Stimulated activated CD4-positive, alpha-beta T cell treated with anti-CD3 and anti-CD28 coated beads, Interleukin-12 subunit alpha, Interleukin-12 subunit beta, amount 100 ng/mL, for 24 hours (primary cell): ENCODE results near the gene C1orf232.

ENCODE experiments used
- DNase-seq, 2 experiments: peaks; one replicate each; pipeline ENCODE4 v3.0.0-alpha.2; 2020; ENCODE audit warnings: low read depth in 2 of 2

C1orf232 gene

DNA sequence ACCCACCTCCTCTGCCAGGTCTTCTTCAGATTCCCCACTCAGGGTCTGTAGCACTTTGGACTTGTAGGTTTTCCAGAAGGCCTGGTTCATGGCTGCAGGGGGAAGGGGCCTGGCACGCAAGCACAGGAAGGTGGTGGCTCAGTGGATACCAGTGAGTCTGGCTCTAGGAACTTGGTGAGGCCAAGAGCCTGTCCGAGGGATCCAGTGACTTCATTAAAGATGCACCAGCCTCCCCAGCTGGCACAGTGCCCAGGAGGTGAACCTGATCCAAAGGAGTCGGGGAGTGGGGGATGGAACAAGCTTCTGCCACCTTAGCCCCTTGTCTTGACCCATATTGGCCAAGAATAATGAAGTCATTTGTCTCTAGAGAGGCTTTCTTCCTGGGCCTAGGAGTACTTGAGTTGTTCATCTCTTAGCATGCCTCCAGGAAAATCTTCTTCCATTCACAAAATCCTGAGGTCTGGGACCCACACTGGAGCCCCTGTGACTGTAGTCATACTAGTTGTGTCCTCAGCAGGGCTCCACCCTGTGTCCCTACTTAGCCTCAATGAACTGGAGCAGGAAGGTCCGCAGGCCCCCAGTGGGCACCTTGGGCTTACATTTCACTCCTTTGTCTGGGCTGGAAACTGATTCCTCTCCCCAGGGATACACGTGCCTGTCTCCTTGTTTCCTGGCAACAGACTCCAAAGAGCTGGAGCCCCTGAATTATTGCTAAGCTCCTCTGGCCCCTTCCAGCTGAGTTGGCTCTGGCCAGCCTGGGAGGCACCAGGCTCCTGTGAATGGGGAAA is at the start of gene C1orf232:
TSS of gene C1orf232 (minus strand) at position 554 of the 788 bp plus-strand sequence. CDS start at position 90, 464 bp downstream.
- no peak for DNase-seq

DNA sequence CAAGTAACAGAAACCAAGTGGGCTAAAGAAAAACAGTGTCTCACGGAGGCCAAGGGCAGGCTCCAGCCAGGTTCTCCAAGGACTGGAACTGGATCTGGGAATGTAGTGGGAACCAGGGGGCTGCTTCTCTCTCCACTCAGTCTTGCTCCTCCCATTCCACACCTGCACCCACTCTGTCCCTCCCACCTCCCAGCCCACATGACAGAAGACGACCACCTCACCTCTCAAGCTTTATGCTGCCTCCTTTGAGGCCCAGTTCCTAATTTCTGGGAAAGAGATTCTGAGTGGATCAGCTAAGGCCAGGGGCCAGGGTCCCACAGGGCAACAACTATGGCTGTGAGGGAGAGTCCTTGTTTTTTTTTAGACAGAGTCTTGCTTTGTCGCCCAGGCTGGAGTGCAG is 46.5 kb upstream of the C1orf232 start:
- DNase-seq: no peak

DNA sequence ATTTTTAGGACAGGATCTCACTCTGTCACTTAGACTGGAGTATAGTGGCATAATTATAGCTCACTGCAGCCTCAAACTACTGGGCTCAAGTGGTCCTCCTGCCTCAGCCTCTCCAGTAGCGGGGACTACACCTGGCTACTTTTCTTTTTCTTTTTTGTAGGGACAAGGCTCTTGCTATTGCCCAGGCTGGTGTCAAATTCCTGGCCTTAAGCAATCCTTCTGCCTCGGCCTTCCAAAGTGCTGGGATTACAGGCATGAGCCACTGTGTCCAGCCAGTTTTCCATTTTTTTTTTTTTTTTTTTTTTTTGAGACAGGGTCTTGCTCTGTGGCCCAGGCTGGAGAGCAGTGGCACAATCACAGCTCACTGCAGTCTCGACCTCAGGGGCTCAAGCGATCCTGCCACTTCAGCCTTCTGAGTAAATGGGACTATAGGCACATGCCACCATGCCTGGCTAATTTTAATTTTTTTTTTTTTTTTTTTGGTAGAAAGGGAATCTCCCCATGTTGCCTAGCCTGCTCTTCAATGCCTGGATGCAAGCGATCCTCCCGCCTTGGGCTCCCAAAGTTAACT is 44.7 kb upstream of the C1orf232 start:
- DNase-seq: no peak

DNA sequence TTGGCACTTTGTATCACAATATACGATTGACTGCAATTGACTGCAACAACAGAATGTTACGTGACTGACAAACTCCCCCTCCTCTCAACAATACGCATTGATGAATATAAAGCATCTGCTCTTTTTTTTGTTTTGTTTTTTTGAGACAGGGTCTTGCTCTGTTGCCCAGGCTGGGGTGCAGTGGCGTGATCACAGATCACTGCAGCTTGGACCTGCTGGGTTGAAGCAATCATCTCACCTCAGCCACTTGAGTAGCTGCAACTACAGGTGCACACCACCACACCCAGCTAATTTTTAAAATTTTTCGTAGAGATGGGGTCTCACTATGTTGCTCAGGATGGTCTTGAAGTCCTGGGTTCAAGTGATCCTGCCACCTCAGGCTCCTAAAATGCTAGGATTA is 44.0 kb upstream of the C1orf232 start:
- DNase-seq: no peak

DNA sequence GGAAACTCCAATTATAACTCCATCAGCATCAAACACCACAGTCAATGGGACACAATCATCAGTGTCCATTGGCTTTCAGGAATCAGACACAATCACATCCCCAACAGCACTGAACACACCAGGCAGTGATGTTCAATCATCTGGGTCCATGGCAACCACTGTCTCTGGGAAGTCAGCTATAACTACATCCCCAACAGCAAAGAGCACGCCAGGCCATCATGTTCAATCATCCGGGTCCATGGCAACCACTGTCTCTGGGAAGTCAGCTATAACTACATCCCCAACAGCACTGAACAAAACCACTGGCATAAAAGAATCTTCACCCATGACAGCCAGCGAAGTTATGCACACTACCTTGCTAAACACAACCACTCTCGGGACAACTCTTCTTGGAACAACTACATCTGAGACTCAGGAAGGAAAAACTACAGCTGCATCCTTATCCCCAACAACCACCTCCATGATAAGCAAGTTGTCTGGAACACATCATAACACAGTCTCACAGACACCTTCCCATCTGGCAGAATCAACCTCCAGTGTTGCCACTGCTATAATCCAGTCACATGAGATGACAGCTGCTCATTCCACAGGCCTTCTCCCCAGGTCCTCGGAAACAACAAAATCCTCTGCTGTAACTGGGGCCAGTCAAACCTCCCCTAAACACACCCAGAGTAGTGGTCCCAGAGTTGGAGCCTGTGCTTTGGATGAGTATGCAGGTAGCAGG is 41.5 kb upstream of the C1orf232 start:
- DNase-seq: no peak

DNA sequence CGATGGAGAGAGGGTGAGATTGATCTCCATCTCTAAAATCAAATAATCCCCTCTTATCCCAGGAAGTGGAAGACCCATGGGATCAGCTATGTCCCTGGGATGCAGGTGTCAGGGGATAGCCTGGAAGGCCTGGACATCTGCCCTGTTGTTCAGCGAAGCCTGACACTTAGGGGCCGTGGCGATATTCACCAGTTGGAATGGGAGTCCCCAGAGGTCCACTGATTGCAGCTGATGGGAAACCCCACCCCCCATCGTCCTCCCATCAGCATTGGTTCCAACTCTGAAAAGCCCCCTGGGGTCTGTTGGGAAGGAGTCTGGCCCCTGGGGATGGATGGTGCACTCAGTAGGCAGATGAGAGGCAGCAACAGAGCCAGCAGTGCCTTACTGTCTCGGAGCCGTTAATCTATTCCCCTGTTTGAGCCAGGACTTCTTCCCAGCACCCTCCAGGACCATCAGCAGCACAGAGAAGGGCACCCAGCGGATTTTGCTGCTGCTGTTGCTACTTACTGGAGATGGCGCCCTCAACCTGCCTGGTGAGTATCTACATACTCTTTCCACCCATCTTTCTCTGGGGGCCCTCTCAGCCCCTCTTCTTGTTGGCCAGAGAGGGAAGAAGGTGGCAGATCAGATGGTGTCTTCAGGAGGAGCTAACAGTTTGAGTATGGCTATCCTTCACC is 35.0 kb upstream of the C1orf232 start:
- DNase-seq: no peak

DNA sequence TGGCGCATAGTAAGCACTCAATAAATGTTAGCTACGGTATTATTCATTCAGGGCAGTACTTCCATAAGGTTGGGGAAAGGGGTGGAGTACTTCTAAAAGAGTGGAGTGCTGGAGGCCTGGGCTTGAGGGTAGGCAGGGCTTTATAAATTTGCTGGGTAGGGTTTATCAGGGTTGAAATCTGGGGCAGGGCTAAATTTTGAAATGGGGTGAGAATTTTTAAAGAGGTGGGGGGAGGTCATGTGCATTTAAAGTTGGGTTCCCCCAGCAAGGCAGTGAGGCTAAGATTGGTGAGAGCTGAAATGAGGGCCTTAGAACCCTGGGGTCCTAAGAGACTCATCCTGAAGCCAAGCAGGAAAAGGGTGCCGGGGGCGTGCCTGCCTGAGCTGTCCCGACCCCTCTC is 31.6 kb upstream of the C1orf232 start:
- DNase-seq: no peak

DNA sequence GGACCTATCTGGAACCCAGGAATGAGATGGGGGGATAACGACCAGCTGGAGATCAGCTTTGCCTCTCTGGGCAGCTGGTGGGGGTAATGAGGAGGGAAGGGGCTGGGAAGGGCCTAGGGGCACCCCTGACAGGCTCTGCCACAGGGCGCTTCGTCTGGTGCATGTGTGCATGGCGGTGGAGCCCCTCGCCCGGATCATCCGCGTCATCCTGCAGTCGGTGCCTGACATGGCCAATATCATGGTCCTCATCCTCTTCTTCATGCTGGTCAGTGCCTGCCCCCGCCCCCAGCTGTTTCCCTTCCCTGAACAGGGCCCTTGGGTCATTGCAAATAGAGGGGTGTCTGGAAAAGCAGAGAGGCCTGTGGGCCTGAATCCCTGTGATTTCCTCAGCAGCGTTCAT is 29.1 kb upstream of the C1orf232 start:
- no peak for DNase-seq

DNA sequence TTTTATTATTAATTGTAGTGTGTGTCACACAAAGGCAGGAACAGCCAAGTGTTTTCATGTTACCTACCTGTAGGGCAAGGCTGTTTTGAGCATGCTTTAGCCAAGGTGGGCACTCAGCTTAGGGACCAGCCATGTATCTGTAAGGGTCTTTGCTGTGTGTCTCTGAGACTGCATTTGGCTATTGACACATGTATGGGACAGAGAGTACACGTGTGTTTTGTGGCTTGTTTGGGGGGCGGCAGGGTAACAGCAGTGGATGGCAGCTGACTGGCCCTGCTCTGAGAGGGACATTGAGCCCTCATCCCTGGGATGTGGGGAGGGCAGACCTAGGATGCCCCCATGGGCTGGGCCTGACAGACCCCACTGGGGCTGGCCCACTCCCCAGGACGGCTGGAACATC is 28.5 kb upstream of the C1orf232 start:
- no peak for DNase-seq

DNA sequence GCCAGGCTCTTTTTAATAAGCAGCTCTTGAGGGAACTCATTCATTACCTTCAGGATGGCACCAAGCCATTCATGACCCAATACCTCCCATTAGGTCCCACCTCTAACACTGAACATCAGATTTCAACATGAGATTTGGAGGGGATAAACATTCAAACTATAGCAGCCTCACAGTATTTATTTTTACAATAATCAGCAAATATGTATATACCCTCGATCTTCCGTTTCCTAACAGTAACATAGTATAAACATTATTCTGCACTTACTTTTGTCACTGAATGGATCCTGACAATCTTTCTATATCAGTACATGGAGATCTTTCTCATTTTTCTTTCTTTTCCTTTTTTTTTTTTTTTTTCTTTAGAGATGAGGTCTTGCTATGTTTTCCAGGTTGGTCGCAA is 27.0 kb upstream of the C1orf232 start:
- DNase-seq: no peak

DNA sequence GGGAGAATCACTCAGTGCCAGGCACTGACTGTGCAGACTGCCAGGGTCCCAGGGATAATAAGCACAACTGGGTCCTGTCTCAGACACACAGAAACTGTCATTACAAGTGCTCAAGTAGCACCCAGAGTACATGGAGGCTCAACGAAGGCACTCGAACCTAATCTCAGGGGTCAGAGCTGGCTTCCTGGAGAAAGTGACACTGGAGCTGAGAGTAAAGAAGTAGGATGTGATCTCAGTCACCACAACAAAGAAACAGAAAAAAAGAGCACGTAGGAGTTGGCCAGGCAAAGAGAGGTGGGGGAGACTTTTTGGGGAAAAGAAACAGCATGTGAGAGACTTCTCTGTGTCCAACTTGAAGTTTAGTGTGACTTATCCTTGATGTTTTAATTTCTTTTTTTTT is 23.0 kb upstream of the C1orf232 start:
- DNase-seq: no peak

DNA sequence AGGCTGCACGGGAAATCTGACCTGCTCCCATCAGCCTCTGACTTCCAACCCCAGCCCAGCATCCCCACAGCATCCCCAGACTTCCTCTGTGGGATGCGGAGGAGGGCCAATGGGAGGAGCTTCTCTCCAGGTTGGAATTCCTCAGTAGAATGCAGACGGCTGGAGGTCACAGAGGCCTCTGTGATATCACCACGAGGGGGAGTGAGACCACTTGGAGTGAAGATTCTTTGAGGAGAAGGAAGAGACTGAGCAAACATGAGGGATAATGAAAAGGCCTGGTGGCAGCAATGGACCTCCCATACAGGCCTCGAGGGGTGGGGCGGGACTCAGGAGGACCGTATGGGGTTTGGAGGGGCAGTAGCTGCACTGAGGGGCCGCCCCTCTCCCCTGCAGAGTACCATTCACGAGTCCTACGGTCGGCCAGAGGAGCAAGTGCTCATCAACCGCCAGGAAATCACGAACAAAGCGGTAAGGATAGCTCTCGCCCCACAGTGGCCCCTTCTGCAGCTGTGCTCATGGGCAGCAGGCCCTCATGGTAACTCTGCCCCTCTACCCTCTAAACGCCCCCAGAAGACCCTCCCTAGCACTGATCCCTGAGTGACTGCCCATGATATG is 21.7 kb upstream of the C1orf232 start, which contains the start of gene CATSPER4:
TSS of gene CATSPER4 (plus strand) at position 230 of the 615 bp plus-strand sequence. CDS start at position 256, 26 bp downstream.
- no peak for DNase-seq

DNA sequence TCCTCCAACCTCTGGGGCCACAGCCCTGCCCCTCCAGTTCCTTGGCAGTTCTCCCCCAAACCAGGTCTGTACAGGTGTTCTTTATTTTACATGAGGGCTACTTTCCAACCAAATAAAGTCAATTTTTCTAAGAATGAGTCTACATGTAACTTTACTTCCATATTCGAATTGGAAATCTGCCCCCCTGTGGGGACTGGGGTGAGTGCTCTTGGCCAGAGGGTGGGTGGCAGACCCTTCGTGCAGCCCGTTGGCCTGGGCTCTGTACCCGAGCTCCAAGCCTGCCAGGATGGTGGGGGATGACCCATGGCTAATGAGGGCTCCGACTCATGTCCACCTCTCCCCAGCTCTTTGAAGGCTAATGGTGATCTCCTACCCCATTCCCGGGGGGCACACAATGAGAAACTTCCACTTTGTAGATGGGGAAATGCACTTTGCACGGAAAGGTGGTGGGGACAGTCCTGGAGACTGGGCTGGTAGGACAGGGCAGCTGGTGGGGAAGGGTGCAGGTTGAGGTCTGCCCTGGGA is 21.1 kb upstream of the C1orf232 start:
- no peak for DNase-seq

DNA sequence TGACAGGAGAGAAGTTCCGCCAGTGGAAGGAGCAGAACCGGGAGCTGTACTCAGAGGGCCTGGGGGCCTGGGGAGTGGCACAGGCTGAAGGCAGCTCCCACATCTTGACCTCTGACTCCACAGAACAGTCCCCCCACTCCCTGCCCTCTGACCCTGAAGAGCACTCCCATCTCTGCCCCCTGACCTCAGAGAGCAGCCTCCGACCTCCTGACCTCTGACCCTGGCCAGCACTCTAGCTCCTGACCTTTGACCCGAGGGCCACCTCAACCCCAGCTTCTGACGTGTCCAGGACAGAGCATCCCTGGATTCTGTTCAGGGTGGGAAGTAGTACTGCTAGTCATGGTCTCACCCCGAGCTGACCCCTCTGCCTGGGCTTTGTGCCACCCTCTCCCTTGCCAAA is 20.6 kb upstream of the C1orf232 start:
- no peak for DNase-seq

DNA sequence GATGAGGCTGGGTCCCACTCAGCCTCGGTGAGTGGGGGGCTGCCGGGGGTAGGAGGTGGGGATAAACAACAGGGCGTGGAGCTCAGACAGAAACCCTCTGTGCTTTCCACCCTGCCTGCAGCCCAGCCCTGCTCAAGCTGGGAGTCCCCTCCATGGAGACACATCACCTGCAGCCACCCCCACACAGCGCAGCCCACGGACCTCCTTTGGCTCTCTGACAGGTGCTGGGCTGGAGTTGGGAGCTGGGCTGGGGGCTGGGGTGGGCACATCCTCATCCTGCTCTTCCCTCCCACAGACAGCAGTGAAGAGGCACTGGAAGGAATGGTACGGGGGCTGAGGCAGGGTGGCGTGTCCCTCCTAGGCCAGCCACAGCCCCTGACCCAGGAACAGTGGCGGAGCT is 19.7 kb upstream of the C1orf232 start:
- no peak for DNase-seq

DNA sequence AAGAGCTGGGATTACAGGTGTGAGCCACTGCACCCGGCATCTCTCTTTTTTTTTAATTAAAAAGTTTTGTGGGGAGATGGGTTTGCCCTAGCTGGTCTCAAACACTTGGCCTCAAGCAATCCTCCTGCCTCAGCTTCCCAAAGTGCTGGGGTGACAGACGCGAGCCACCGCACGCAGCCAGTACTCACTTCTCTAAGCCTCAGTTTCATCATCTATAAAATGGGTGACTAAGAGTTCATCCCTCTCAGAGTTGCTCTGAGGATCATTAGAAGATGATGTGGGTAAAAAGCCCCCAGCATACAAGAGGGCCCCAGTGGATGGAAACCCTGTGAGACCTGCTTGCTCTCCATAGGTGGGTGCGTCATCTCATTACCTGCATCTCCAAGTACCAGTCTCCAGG is 19.1 kb upstream of the C1orf232 start:
- DNase-seq: no peak

DNA sequence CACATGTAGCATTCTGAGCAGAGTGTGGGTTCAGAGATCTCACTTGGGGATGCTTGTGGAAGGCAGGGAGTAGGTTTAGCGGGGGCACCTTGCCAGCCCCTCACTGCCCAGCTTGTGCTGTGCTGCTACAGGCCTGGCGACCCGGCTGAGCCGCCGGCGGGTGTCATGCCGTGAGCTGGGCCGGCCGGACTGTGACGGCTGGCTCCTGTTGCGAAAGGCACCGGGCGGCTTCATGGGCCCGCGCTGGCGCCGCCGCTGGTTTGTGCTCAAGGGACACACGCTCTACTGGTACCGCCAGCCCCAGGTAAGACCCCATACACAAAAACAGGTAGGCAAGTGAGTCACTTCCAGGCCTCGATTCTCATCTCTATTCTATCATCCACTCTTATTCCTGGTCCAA is 16.1 kb upstream of the C1orf232 start:
- DNase-seq: no peak

DNA sequence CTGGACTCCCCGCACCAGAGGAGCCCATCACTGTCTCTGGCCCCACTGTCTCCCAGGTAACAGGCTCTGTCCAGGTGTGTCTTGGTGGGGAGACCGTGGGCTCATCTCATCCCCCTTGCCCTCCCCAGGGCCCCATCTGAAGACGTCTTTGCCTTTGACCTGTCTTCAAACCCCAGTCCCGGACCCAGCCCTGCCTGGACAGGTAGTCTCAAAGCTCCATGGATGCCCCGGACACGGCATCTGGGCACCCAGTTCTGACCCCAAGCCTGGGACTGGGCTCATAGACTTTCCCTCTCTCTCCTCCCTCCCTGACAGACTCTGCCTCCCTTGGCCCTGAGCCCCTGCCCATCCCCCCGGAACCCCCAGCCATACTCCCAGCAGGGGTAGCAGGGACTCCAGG is 15.3 kb upstream of the C1orf232 start:
- DNase-seq: no peak

DNA sequence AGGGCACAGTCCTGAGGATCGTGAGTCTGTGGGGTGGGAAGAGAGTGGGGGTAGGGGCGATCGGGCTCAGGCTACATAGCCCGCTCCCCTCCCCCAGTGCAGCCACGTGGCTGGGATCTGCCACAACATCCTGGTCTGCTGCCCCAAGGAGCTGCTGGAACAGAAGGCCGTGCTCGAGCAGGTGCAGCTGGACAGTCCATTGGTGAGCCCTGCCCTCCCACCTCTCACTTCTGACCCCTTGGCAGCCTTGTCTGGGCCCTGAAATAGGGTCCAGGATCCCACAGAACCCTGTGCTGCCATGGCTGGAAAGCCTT is 13.6 kb upstream of the C1orf232 start:
- DNase-seq: no peak

DNA sequence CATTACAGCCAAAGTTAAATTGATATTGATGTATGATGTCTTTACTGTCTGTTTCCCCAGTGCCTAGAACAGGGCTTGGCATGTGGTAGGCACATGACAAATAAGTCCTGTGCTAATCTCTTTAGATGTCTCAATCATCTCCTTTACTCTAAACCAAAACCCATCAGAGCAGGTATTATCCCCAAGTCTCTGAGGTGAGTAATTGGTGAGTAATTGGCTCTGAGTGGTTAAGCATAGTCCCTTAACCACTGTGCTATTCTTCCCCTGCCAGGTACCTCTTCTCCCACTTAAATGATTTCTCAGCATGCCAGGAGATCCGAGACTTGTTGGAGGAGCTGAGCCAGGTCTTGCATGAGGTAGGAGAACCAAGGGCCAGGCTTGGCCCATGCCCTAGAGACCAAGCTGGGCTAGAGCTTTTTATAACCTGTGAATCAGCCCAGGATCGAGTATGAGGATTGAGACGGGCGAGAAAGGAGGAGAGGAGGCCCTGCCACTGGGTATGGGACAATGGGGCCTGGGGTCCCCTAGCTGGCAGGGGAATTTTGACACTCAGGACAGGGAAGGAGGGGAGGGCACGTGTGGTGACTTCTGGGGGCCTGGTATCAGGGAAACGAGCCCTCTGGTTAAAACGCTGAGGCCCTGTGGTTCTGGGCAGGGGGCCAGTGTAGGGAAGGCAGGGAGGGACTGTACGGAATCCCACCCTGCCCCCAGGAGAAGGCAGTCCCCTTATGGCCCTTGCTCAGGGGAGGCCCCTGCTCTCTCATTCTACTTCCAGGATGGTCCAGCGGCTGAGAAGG is 13.0 kb upstream of the C1orf232 start:
- DNase-seq: no peak

DNA sequence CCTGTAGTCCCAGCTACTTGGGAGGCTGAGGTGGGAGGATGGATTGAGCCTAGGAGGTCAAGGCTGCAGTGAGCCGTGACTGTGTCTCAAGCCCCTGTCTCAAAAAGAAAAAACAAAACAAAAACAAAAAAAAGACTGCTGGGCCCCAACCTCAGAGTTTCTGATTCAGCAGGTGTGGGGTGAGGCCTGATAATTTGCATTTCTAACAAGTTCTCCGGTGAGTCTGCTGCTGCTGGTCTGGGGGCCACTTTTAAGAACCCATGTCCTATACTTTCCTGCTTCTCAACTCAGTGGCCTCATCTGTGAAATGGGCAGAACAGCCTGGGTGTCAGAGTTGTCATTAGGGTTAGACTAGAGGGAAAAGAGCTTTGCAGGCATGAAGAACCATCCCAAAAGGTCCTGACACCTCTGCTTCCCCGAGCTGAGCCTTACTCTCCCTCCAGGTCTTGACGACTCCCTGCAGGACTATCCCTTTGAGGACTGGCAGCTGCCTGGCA is 11.3 kb upstream of the C1orf232 start:
- DNase-seq: no peak
